Caco-2 (cell line): Measurements from ENCODE around the gene CCDC158. TPM values are rescaled to one million over a fixed set of nuclear protein-coding genes. Genes with fewer than 3 reads are reported as not detected.

Experiments
- BruUV-seq: library from RNA; stranded (reverse); fragments of 400-500 nt; replicated peaks from 2 replicates; lab custom pipeline; 2021; lab: Mats Ljungman, UMichigan
- CTCF ChIA-PET: fragments of 300-600 bp; sonication (Branson Sonifier 250); formaldehyde crosslinking; loops from one replicate; lab custom pipeline; 2022; ENCODE audit warnings: antibody characterized with exemption; lab: Charles Lee
- POLR2A ChIA-PET: fragments of 300-600 bp; sonication (Branson Sonifier 250); formaldehyde crosslinking; loops from one replicate; lab custom pipeline; 2022; ENCODE audit warnings: antibody characterized with exemption; lab: Charles Lee
- DNase-seq, 2 experiments: peaks; one replicate each; pipeline versions ENCODE4 v3.0.0 to v3.0.0-alpha.2; 2020 to 2022
- H3K27me3 ChIP-seq: replicated peaks from 2 replicates; pipeline ENCODE4 v1.6.0; 2011; ENCODE audit warnings: low read length; ENCODE audit not compliant: control insufficient read depth, insufficient read depth
- H3K36me3 ChIP-seq: 2 replicates; pipeline ENCODE4 v1.5.1; 2011; ENCODE audit warnings: low read length; ENCODE audit not compliant: control insufficient read depth, insufficient read depth
- H3K4me1 ChIP-seq: fragments of 250-450 bp; sonication (Bioruptor Pico); 2 replicates; pipeline ENCODE4 v1.5.1; 2020; ENCODE audit warnings: mild to moderate bottlenecking
- H3K4me3 ChIP-seq: 2 replicates; pipeline ENCODE4 v1.5.1; 2011; ENCODE audit warnings: low read depth, mild to moderate bottlenecking, control low read depth, low read length
- H3K9me3 ChIP-seq: fragments of 250-450 bp; sonication (Bioruptor Pico); 2 replicates; pipeline ENCODE4 v1.5.1; 2020; ENCODE audit warnings: mild to moderate bottlenecking, moderate library complexity
- H3K27ac Mint-ChIP-seq: one replicate; pipeline ENCODE4 v1.8.0; 2022; ENCODE audit warnings: mixed read lengths; ENCODE audit not compliant: unreplicated experiment
- H3K27me3 Mint-ChIP-seq: one replicate; pipeline ENCODE4 v1.8.0; 2022; ENCODE audit warnings: mixed read lengths; ENCODE audit not compliant: insufficient read depth, unreplicated experiment
- H3K36me3 Mint-ChIP-seq: one replicate; pipeline ENCODE4 v1.8.0; 2022; ENCODE audit warnings: mild to moderate bottlenecking, mixed read lengths; ENCODE audit not compliant: insufficient read depth, unreplicated experiment
- H3K4me1 Mint-ChIP-seq: one replicate; pipeline ENCODE4 v1.8.0; 2022; ENCODE audit warnings: low read depth, mixed read lengths; ENCODE audit not compliant: unreplicated experiment
- H3K4me3 Mint-ChIP-seq: one replicate; pipeline ENCODE4 v1.8.0; 2022; ENCODE audit warnings: mild to moderate bottlenecking, moderate library complexity, mixed read lengths; ENCODE audit not compliant: unreplicated experiment
- H3K9me3 Mint-ChIP-seq: one replicate; pipeline ENCODE4 v1.8.0; 2022; ENCODE audit warnings: mixed read lengths; ENCODE audit not compliant: unreplicated experiment
- CTCF ChIP-seq, 2 experiments: fragments of 200-600 bp in 1 of 2; IDR thresholded peaks; 1 replicate in 1 of 2; 2 replicates in 1 of 2; pipeline versions ENCODE4 v1.5.1 to v1.8.0; 2011 to 2022; ENCODE audit warnings: antibody characterized with exemption in 1 of 2, control low read depth in 1 of 2, inconsistent platforms in 1 of 2, low read depth in 1 of 2, low read length in 1 of 2, mild to moderate bottlenecking in 1 of 2, moderate library complexity in 1 of 2; ENCODE audit not compliant: insufficient read depth in 1 of 2, severe bottlenecking in 1 of 2, unreplicated experiment in 1 of 2
- intact Hi-C: fragments of 100-400 bp; cut with micrococcal nuclease; formaldehyde crosslinking; loops from one replicate; pipeline ENCODE4 v1.10.0; 2022; ENCODE audit not compliant: unreplicated experiment
- total RNA-seq: library from RNA; stranded (reverse); gene quantifications from 2 replicates; pipeline ENCODE4 v1.2.3, GENCODE V29; 2022

The CCDC158 gene
- total RNA-seq, 1 experiment from 2014 or later: 0.39 TPM

GRCh38 chr4:76463568-76463967, 42.6 kb upstream of the CCDC158 start:
- peaks cover 9% of the 10 kb centered on the region for H3K9me3 ChIP-seq
- H3K27ac Mint-ChIP-seq: no peak overlapping the region
- no peaks in the 10 kb centered on the region for H3K27me3 Mint-ChIP-seq
- ChIA-PET CTCF (no interaction called here), POLR2A (no interaction called here)
- H3K4me1 Mint-ChIP-seq: no peaks in the 10 kb centered on the region
- no peak for TF ChIP-seq CTCF (IDR thresholded peaks at IDR 0.05; ENCODE audit: insufficient read depth in 1 of 2, low read depth in 1 of 2, low read length in 1 of 2, severe bottlenecking in 1 of 2, unreplicated experiment in 1 of 2)
- H3K4me1 ChIP-seq: peaks cover 14% of the 10 kb centered on the region
- peaks cover 28% of the 10 kb centered on the region for H3K9me3 Mint-ChIP-seq
- H3K4me3 Mint-ChIP-seq: no peak overlapping the region
- H3K36me3 Mint-ChIP-seq: no peaks in the 10 kb centered on the region
- no peaks in the 10 kb centered on the region for H3K27me3 ChIP-seq
- no peak overlapping the region for H3K4me3 ChIP-seq
- no peak for DNase-seq
- no peaks in the 10 kb centered on the region for H3K36me3 ChIP-seq
- no TSS peak for BruUV-seq
- intact Hi-C loops: no loop called here

GRCh38 chr4:76459291-76459723, 38.4 kb upstream of the CCDC158 start:
- Mint-ChIP-seq H3K4me1 (no peaks in the 10 kb centered on the region), H3K27me3 (no peaks in the 10 kb centered on the region), H3K36me3 (no peaks in the 10 kb centered on the region), H3K4me3 (no peak overlapping the region), H3K9me3 (peaks cover 19% of the 10 kb centered on the region), H3K27ac (peak overlapping the region; percentile 85)
- no TSS peak for BruUV-seq
- Histone ChIP-seq H3K9me3 (peaks cover 9% of the 10 kb centered on the region), H3K36me3 (no peaks in the 10 kb centered on the region), H3K27me3 (no peaks in the 10 kb centered on the region), H3K4me1 (peaks cover 18% of the 10 kb centered on the region), H3K4me3 (no peak overlapping the region)
- no peak for TF ChIP-seq CTCF (IDR thresholded peaks at IDR 0.05; ENCODE audit: insufficient read depth in 1 of 2, low read depth in 1 of 2, low read length in 1 of 2, severe bottlenecking in 1 of 2, unreplicated experiment in 1 of 2)
- intact Hi-C loops: no loop called here
- peak; percentile 21 to 46 for DNase-seq
- CTCF ChIA-PET: no interaction called here
- POLR2A ChIA-PET: no interaction called here

GRCh38 chr4:76458825-76459224, 37.9 kb upstream of the CCDC158 start:
- no peaks in the 10 kb centered on the region for H3K27me3 Mint-ChIP-seq
- H3K4me3 ChIP-seq: no peak overlapping the region

More at GRCh38 chr4:76458825-76459224, 37.9 kb upstream of the CCDC158 start:
- intact Hi-C loops: no loop called here
- H3K9me3 ChIP-seq: peaks cover 5% of the 10 kb centered on the region
- CTCF ChIA-PET: no interaction called here
- no peak for DNase-seq
- no peaks in the 10 kb centered on the region for H3K36me3 Mint-ChIP-seq
- no peaks in the 10 kb centered on the region for H3K27me3 ChIP-seq
- no peak for TF ChIP-seq CTCF (IDR thresholded peaks at IDR 0.05; ENCODE audit: insufficient read depth in 1 of 2, low read depth in 1 of 2, low read length in 1 of 2, severe bottlenecking in 1 of 2, unreplicated experiment in 1 of 2)
- peak overlapping the region; percentile 85 for H3K27ac Mint-ChIP-seq
- no peaks in the 10 kb centered on the region for H3K36me3 ChIP-seq
- no peak overlapping the region for H3K4me3 Mint-ChIP-seq
- no peaks in the 10 kb centered on the region for H3K4me1 Mint-ChIP-seq
- POLR2A ChIA-PET: no interaction called here
- BruUV-seq: no TSS peak
- peaks cover 15% of the 10 kb centered on the region for H3K9me3 Mint-ChIP-seq
- H3K4me1 ChIP-seq: peaks cover 18% of the 10 kb centered on the region
